ENCODE measurements around the gene RAB18.

Gene RAB18

DNA sequence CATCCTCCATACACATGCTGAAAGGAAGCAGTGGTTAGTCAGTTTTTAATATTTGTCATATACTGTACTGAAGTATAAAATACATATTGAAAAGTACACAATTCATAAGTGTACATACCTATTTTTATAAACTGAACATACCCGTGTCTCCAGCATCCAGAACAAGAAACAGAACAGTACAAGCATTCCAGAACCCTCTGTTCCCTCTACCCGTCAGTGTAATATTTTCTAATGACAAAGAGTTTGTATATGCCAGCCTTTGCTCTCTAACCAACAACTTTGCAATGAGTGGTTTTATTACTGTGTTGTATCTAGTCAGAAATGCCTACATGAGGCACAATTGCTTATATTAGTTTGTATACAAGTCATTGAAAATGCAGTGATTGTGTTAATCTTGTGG lies 18.7 kb upstream of the RAB18 start:
- Histone ChIP-seq H3K9me2 (replicated peaks; ENCODE audit: control insufficient read depth, low read length) (no peaks in the 10 kb centered on the region), H3K79me2 (ENCODE audit: control insufficient read depth, low read length) (no peaks in the 10 kb centered on the region), H3K27ac (ENCODE audit: low read depth, low read length) (no peak overlapping the region), H3K4me3 (ENCODE audit: low read length) (no peak overlapping the region), H3K4me1 (ENCODE audit: control insufficient read depth, low read length) (peaks cover 6% of the 10 kb centered on the region), H3K36me3 (ENCODE audit: control insufficient read depth, low read length) (no peaks in the 10 kb centered on the region), H3F3A (ENCODE audit: control insufficient read depth, insufficient read depth) (no peaks in the 10 kb centered on the region), H3K4me2 (ENCODE audit: low read length) (no peak overlapping the region), H4K20me1 (ENCODE audit: control insufficient read depth, insufficient read depth, low read depth, low read length) (no peaks in the 10 kb centered on the region), H3K27me3 (ENCODE audit: control insufficient read depth, low read length) (peaks cover 10% of the 10 kb centered on the region), H3K9me3 (ENCODE audit: control insufficient read depth, insufficient read depth, low read length) (no peaks in the 10 kb centered on the region)
- TF ChIP-seq, protein P1, sequence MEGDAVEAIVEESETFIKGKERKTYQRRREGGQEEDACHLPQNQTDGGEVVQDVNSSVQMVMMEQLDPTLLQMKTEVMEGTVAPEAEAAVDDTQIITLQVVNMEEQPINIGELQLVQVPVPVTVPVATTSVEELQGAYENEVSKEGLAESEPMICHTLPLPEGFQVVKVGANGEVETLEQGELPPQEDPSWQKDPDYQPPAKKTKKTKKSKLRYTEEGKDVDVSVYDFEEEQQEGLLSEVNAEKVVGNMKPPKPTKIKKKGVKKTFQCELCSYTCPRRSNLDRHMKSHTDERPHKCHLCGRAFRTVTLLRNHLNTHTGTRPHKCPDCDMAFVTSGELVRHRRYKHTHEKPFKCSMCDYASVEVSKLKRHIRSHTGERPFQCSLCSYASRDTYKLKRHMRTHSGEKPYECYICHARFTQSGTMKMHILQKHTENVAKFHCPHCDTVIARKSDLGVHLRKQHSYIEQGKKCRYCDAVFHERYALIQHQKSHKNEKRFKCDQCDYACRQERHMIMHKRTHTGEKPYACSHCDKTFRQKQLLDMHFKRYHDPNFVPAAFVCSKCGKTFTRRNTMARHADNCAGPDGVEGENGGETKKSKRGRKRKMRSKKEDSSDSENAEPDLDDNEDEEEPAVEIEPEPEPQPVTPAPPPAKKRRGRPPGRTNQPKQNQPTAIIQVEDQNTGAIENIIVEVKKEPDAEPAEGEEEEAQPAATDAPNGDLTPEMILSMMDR (IDR thresholded peaks at IDR 0.05; ENCODE audit: low read depth, low read length, poor library complexity, severe bottlenecking), result no peak
- TF ChIP-seq EZH2phosphoT487 (IDR thresholded peaks at IDR 0.05; ENCODE audit: borderline replicate concordance, low read length), result no peak

DNA sequence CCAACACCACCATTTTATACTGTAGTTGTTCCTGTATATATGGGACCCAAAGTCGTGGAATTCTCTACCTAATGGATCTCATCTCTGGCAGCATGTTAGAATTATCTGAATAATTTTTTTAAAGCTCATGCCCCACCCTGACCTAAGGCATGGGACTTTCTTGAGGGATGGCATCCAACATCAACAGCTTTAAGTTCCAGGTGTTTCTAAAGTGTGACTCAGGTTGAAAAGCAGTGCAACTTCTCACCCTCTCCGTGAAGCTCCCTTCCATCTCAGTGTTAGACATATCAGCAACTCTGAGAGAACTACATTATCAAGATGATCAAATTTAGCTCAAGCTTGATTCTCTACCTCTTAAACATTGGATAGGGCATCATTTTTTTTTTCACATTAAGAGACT lies 18.1 kb upstream of the RAB18 start:
- no peaks in the 10 kb centered on the region for H3K9me2 ChIP-seq (replicated peaks; ENCODE audit: control insufficient read depth, low read length)
- H3K36me3 ChIP-seq (ENCODE audit: control insufficient read depth, low read length), result no peaks in the 10 kb centered on the region
- H3K4me1 ChIP-seq (ENCODE audit: control insufficient read depth, low read length), result peaks cover 6% of the 10 kb centered on the region
- H4K20me1 ChIP-seq (ENCODE audit: control insufficient read depth, insufficient read depth, low read depth, low read length), result no peaks in the 10 kb centered on the region
- peaks cover 5% of the 10 kb centered on the region; the same call in 1 of the 2 replicates for H3K9me3 ChIP-seq (ENCODE audit: control insufficient read depth, insufficient read depth, low read length)
- no peaks in the 10 kb centered on the region for H3K79me2 ChIP-seq (ENCODE audit: control insufficient read depth, low read length)
- peaks cover 10% of the 10 kb centered on the region for H3K27me3 ChIP-seq (ENCODE audit: control insufficient read depth, low read length)
- TF ChIP-seq EZH2phosphoT487 (IDR thresholded peaks at IDR 0.05; ENCODE audit: borderline replicate concordance, low read length), result no peak
- TF ChIP-seq, protein P1 (IDR thresholded peaks at IDR 0.05; ENCODE audit: low read depth, low read length, poor library complexity, severe bottlenecking), result no peak
- no peak overlapping the region for H3K27ac ChIP-seq (ENCODE audit: low read depth, low read length)
- no peak overlapping the region for H3K4me3 ChIP-seq (ENCODE audit: low read length)
- no peak overlapping the region for H3K4me2 ChIP-seq (ENCODE audit: low read length)
- no peaks in the 10 kb centered on the region for H3F3A ChIP-seq (ENCODE audit: control insufficient read depth, insufficient read depth)

DNA sequence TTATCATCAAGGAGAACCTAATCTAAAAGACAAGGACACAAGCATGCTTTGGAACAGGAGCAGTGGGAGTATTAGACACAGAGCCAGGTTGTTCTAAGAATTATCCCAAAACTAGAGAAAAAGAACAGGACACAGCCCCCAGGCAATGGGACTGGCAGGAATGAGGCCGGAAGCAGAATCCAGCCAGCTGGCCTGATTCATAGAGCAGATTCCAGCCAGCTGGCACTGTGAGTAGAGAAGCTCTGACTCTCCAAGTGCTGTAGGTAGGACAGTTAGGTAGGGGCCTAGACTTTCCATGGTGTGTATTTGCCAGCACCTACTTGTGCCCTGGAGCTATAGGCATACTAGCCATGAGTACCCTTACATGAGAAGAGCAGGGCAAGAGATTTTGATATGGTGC lies 13.3 kb upstream of the RAB18 start:
- H3K36me3 ChIP-seq (ENCODE audit: control insufficient read depth, low read length), result no peaks in the 10 kb centered on the region
- H3K4me3 ChIP-seq (ENCODE audit: low read length), result no peak overlapping the region
- no peak for TF ChIP-seq EZH2phosphoT487 (IDR thresholded peaks at IDR 0.05; ENCODE audit: borderline replicate concordance, low read length)
- TF ChIP-seq, protein P1 (IDR thresholded peaks at IDR 0.05; ENCODE audit: low read depth, low read length, poor library complexity, severe bottlenecking), result no peak
- peaks cover 16% of the 10 kb centered on the region; the same call in 1 of the 2 replicates for H3K9me3 ChIP-seq (ENCODE audit: control insufficient read depth, insufficient read depth, low read length)
- H3K4me2 ChIP-seq (ENCODE audit: low read length), result no peak overlapping the region
- peaks cover 7% of the 10 kb centered on the region for H3K27me3 ChIP-seq (ENCODE audit: control insufficient read depth, low read length)
- H3K79me2 ChIP-seq (ENCODE audit: control insufficient read depth, low read length), result no peaks in the 10 kb centered on the region
- no peak overlapping the region for H3K27ac ChIP-seq (ENCODE audit: low read depth, low read length)
- H3K9me2 ChIP-seq (replicated peaks; ENCODE audit: control insufficient read depth, low read length), result no peaks in the 10 kb centered on the region
- H3K4me1 ChIP-seq (ENCODE audit: control insufficient read depth, low read length), result no peaks in the 10 kb centered on the region
- H3F3A ChIP-seq (ENCODE audit: control insufficient read depth, insufficient read depth), result no peaks in the 10 kb centered on the region
- H4K20me1 ChIP-seq (ENCODE audit: control insufficient read depth, insufficient read depth, low read depth, low read length), result no peaks in the 10 kb centered on the region
